Measurements from ENCODE around the gene CRTC3.
"Not testable (repeated sequence)": the region's sequence is repeated elsewhere in the genome, so short reads cannot be mapped to it uniquely, and the experiment has no call there.

CRTC3 gene

DNA sequence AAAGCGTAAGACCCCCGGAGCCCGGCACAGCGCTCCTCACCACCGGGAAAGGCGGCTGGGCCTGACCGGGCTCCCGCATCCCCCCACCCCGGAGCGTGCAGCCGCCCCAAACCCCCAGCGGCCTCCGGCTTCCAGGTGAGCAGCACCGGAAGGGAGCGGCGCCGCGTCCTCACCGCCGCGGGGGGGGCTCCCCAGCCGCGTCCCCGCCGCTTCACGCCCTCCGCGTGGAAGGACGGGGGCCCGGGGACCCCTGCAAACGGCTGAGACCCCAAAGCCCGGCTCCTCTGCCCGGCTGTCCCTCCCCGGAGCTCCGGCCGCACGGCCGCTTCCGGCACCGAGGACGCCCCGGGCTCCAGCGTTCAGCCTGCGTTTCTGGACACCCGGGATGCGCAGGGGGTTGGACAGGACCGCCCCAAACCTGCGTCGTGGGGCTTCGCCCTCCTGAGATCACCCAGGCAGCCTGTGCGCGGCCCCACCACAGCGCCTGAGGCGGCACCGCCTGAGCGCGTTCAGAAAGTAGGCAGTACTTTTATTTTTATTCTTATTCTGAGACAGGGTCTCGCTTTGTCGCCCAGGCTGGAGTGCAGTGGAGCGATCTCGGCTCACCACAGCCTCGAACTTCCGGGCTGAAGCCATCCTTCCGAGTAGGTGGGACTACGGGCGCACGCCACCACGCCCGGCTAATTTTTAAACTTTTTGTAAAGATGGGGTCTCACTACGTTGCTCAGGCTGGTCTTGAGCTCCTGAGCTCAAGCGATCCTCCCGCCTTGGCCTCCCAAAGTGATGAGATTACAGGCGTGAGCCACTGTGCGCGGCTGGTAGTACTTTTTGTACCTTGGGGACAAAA is 135.8 kb downstream of the CRTC3 start:
- Histone ChIP-seq H3K9me3 (ENCODE audit: insufficient read depth, low read depth, low read length) (no peaks in the 10 kb centered on the region), H4K20me1 (ENCODE audit: insufficient read depth, low read length, poor library complexity, severe bottlenecking) (no peaks in the 10 kb centered on the region), H3K9me2 (replicated peaks; ENCODE audit: low read depth, low read length) (no peaks in the 10 kb centered on the region), H3K4me2 (ENCODE audit: low read depth, low read length, poor library complexity, severe bottlenecking) (peak overlapping the region; percentile 88), H3K27me3 (ENCODE audit: insufficient read depth, low read length, poor library complexity, severe bottlenecking) (no peaks in the 10 kb centered on the region), H3K4me3 (ENCODE audit: low read length, poor library complexity, severe bottlenecking) (peak overlapping the region; percentile 91), H3F3A (ENCODE audit: low read depth) (peaks cover 13% of the 10 kb centered on the region; the same call in 1 of the 2 replicates), H2AFZ (ENCODE audit: low read length) (peak overlapping the region; percentile 58), H3K79me2 (ENCODE audit: insufficient read depth, low read length) (peaks cover 44% of the 10 kb centered on the region), H3K36me3 (ENCODE audit: insufficient read depth, low read length) (no peaks in the 10 kb centered on the region), H3K4me1 (ENCODE audit: insufficient read depth, low read length, poor library complexity, severe bottlenecking) (peaks cover 57% of the 10 kb centered on the region), H3K9ac (ENCODE audit: low read depth, low read length, poor library complexity, severe bottlenecking) (peak overlapping the region; percentile 95)
- TF ChIP-seq, protein P1, sequence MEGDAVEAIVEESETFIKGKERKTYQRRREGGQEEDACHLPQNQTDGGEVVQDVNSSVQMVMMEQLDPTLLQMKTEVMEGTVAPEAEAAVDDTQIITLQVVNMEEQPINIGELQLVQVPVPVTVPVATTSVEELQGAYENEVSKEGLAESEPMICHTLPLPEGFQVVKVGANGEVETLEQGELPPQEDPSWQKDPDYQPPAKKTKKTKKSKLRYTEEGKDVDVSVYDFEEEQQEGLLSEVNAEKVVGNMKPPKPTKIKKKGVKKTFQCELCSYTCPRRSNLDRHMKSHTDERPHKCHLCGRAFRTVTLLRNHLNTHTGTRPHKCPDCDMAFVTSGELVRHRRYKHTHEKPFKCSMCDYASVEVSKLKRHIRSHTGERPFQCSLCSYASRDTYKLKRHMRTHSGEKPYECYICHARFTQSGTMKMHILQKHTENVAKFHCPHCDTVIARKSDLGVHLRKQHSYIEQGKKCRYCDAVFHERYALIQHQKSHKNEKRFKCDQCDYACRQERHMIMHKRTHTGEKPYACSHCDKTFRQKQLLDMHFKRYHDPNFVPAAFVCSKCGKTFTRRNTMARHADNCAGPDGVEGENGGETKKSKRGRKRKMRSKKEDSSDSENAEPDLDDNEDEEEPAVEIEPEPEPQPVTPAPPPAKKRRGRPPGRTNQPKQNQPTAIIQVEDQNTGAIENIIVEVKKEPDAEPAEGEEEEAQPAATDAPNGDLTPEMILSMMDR (conservative IDR thresholded peaks at IDR 0.05; ENCODE audit: low read length), result no peak
- TF ChIP-seq EZH2phosphoT487 (IDR thresholded peaks at IDR 0.05; ENCODE audit: borderline replicate concordance), result no peak

- Histone ChIP-seq H3K79me2 (ENCODE audit: insufficient read depth, low read length) (peaks cover 44% of the 10 kb centered on the region), H3K4me2 (ENCODE audit: low read depth, low read length, poor library complexity, severe bottlenecking) (peak overlapping the region; percentile 88), H3K9ac (ENCODE audit: low read depth, low read length, poor library complexity, severe bottlenecking) (peak overlapping the region; percentile 95), H3K9me2 (replicated peaks; ENCODE audit: low read depth, low read length) (no peaks in the 10 kb centered on the region), H3K36me3 (ENCODE audit: insufficient read depth, low read length) (no peaks in the 10 kb centered on the region), H3K4me3 (ENCODE audit: low read length, poor library complexity, severe bottlenecking) (peak overlapping the region; percentile 91), H3F3A (ENCODE audit: low read depth) (peaks cover 13% of the 10 kb centered on the region; the same call in 1 of the 2 replicates), H4K20me1 (ENCODE audit: insufficient read depth, low read length, poor library complexity, severe bottlenecking) (no peaks in the 10 kb centered on the region), H3K27me3 (ENCODE audit: insufficient read depth, low read length, poor library complexity, severe bottlenecking) (no peaks in the 10 kb centered on the region), H2AFZ (ENCODE audit: low read length) (peak overlapping the region; percentile 58), H3K4me1 (ENCODE audit: insufficient read depth, low read length, poor library complexity, severe bottlenecking) (peaks cover 51% of the 10 kb centered on the region), H3K9me3 (ENCODE audit: insufficient read depth, low read depth, low read length) (no peaks in the 10 kb centered on the region)
- TF ChIP-seq EZH2phosphoT487 (IDR thresholded peaks at IDR 0.05; ENCODE audit: borderline replicate concordance), result no peak
- TF ChIP-seq, protein P1 (conservative IDR thresholded peaks at IDR 0.05; ENCODE audit: low read length), result no peak
These were observed 136.6 kb downstream of the CRTC3 start for GRCh38 chr15:90666135-90666909.

DNA sequence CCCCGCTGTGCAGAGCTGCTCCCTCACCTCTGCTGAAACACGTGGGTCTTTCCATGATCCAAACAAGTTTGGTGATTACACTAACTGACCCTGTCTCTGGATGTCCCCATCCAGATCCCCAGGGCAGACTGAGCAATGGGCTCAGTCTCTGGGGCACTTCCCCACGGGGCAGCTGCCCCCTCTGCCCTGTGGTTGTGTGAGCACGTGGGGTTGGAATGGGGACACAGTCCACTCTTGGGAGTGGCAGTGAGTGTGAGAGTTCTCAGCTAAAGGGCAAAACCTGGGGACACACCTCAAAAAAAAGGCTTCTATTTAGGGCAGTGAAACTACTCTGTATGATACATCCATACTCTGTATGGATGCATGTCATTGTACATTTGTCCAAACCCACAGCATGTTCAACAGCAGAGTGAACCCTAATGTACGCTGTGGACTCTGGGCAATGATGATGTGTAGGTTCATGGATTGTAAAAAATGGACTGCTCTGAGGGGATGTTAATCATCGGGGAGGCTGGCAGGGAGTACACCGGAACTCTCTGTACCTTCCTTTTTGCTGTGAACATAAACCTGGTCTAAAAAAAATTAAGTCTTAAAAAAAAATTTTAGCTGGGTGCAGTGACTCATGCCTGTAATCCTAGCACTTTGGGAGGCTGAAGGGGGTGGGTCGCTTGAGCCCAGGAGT is 137.5 kb downstream of the CRTC3 start:
- Histone ChIP-seq H3K9me2 (replicated peaks; ENCODE audit: low read depth, low read length) (no peaks in the 10 kb centered on the region), H3K36me3 (ENCODE audit: insufficient read depth, low read length) (no peaks in the 10 kb centered on the region), H3K9me3 (ENCODE audit: insufficient read depth, low read depth, low read length) (no peaks in the 10 kb centered on the region), H3F3A (ENCODE audit: low read depth) (peaks cover 8% of the 10 kb centered on the region; the same call in 1 of the 2 replicates), H3K4me1 (ENCODE audit: insufficient read depth, low read length, poor library complexity, severe bottlenecking) (peaks cover 46% of the 10 kb centered on the region), H4K20me1 (ENCODE audit: insufficient read depth, low read length, poor library complexity, severe bottlenecking) (no peaks in the 10 kb centered on the region), H3K9ac (ENCODE audit: low read depth, low read length, poor library complexity, severe bottlenecking) (peak overlapping the region; percentile 95), H2AFZ (ENCODE audit: low read length) (no peak overlapping the region), H3K4me3 (ENCODE audit: low read length, poor library complexity, severe bottlenecking) (peak overlapping the region; percentile 91), H3K27me3 (ENCODE audit: insufficient read depth, low read length, poor library complexity, severe bottlenecking) (no peaks in the 10 kb centered on the region), H3K79me2 (ENCODE audit: insufficient read depth, low read length) (peaks cover 42% of the 10 kb centered on the region), H3K4me2 (ENCODE audit: low read depth, low read length, poor library complexity, severe bottlenecking) (peak overlapping the region; percentile 88)
- TF ChIP-seq, protein P1 (conservative IDR thresholded peaks at IDR 0.05; ENCODE audit: low read length), result no peak
- TF ChIP-seq EZH2phosphoT487 (IDR thresholded peaks at IDR 0.05; ENCODE audit: borderline replicate concordance), result no peak

GRCh38 chr15:90667755-90668345 is 138.1 kb downstream of the CRTC3 start:
- H3K9me2 ChIP-seq (replicated peaks; ENCODE audit: low read depth, low read length); H3F3A ChIP-seq (ENCODE audit: low read depth); H3K36me3 ChIP-seq (ENCODE audit: insufficient read depth, low read length); H3K27me3 ChIP-seq (ENCODE audit: insufficient read depth, low read length, poor library complexity, severe bottlenecking); H4K20me1 ChIP-seq (ENCODE audit: insufficient read depth, low read length, poor library complexity, severe bottlenecking); H3K9me3 ChIP-seq (ENCODE audit: insufficient read depth, low read depth, low read length); H2AFZ ChIP-seq (ENCODE audit: low read length): not testable (repeated sequence)
- peak overlapping the region; percentile 95 for H3K9ac ChIP-seq (ENCODE audit: low read depth, low read length, poor library complexity, severe bottlenecking)
- peaks cover 41% of the 10 kb centered on the region for H3K4me1 ChIP-seq (ENCODE audit: insufficient read depth, low read length, poor library complexity, severe bottlenecking)
- peak overlapping the region; percentile 91 for H3K4me3 ChIP-seq (ENCODE audit: low read length, poor library complexity, severe bottlenecking)
- peak overlapping the region; percentile 88 for H3K4me2 ChIP-seq (ENCODE audit: low read depth, low read length, poor library complexity, severe bottlenecking)
- peaks cover 37% of the 10 kb centered on the region for H3K79me2 ChIP-seq (ENCODE audit: insufficient read depth, low read length)
